ENCODE measurements around the gene TTLL12.

Gene TTLL12

GRCh38 chr22:43173566-43173965 lies 13.4 kb downstream of the TTLL12 start:
- DNase-seq (ENCODE audit: low read depth, low spot score) = no peak

GRCh38 chr22:43172191-43172590 lies 14.7 kb downstream of the TTLL12 start:
- DNase-seq (ENCODE audit: low read depth, low spot score) = no peak

- no peak for DNase-seq (ENCODE audit: low read depth, low spot score)
These were observed 15.3 kb downstream of the TTLL12 start for GRCh38 chr22:43171607-43172006.

GRCh38 chr22:43171019-43171491 lies 15.9 kb downstream of the TTLL12 start:
- DNase-seq (ENCODE audit: low read depth, low spot score) = no peak

- DNase-seq (ENCODE audit: low read depth, low spot score) = no peak
These were observed 16.8 kb downstream of the TTLL12 start for GRCh38 chr22:43170131-43170480.

- no peak for DNase-seq (ENCODE audit: low read depth, low spot score)
These were observed 17.4 kb downstream of the TTLL12 start for GRCh38 chr22:43169310-43170130.

GRCh38 chr22:43168471-43169309 lies 18.2 kb downstream of the TTLL12 start:
- DNase-seq (ENCODE audit: low read depth, low spot score) = no peak

GRCh38 chr22:43167001-43167589 lies 19.8 kb downstream of the TTLL12 start:
- DNase-seq (ENCODE audit: low read depth, low spot score) = no peak

GRCh38 chr22:43166132-43166930 lies 20.6 kb downstream of the TTLL12 start:
- DNase-seq (ENCODE audit: low read depth, low spot score) = no peak

- DNase-seq (ENCODE audit: low read depth, low spot score) = no peak
These were observed 22.3 kb downstream of the TTLL12 start for GRCh38 chr22:43164636-43165035.

GRCh38 chr22:43163241-43163795 lies 23.6 kb downstream of the TTLL12 start:
- no peak for DNase-seq (ENCODE audit: low read depth, low spot score)

GRCh38 chr22:43162412-43163150 lies 24.4 kb downstream of the TTLL12 start:
- no peak for DNase-seq (ENCODE audit: low read depth, low spot score)

- DNase-seq (ENCODE audit: low read depth, low spot score) = no peak
These were observed 26.3 kb downstream of the TTLL12 start for GRCh38 chr22:43160497-43161126.

- no peak for DNase-seq (ENCODE audit: low read depth, low spot score)
These were observed 27.3 kb downstream of the TTLL12 start for GRCh38 chr22:43159484-43160178.

GRCh38 chr22:43158778-43159483 lies 28.0 kb downstream of the TTLL12 start:
- no peak for DNase-seq (ENCODE audit: low read depth, low spot score)

- DNase-seq (ENCODE audit: low read depth, low spot score) = no peak
These were observed 28.9 kb downstream of the TTLL12 start for GRCh38 chr22:43157874-43158546.

GRCh38 chr22:43156413-43156812 lies 30.5 kb downstream of the TTLL12 start:
- no peak for DNase-seq (ENCODE audit: low read depth, low spot score)

- no peak for DNase-seq (ENCODE audit: low read depth, low spot score)
These were observed 31.1 kb downstream of the TTLL12 start for GRCh38 chr22:43155789-43156188.
